GM13977 (cell line): ENCODE data around the gene NOXO1.

ENCODE experiments used
- DNase-seq: peaks from one replicate; pipeline ENCODE4 v3.0.0; 2012; ENCODE audit warnings: low spot score
- CTCF ChIP-seq: IDR thresholded peaks from 2 replicates; pipeline ENCODE4 v1.5.1; 2012; ENCODE audit warnings: mild to moderate bottlenecking, control low read depth; ENCODE audit not compliant: insufficient read depth; ENCODE audit errors: extremely low read depth, missing control alignments
- in situ Hi-C: fragments of 300-500 bp; cut with MboI; formaldehyde crosslinking; loops from one replicate; pipeline ENCODE4 v1.12.0; 2022; ENCODE audit warnings: low sequenced_read_pairs, low pct_unique_long_range_greater_than_20kb, mixed read lengths, inconsistent platforms; ENCODE audit not compliant: unreplicated experiment

The NOXO1 gene

GRCh38 chr16:1982991-1983543, 1.8 kb upstream of the NOXO1 start:
- in situ Hi-C loops = no loop called here
- no peak for DNase-seq
- no peak for TF ChIP-seq CTCF

GRCh38 chr16:1982013-1982433, 754 bp upstream of the NOXO1 start:
- in situ Hi-C loops = no loop called here
- DNase-seq = no peak
- no peak for TF ChIP-seq CTCF

- TF ChIP-seq CTCF = no peak
- in situ Hi-C loops = no loop called here
- no peak for DNase-seq
Observed at GRCh38 chr16:1980770-1981087, 540 bp downstream of the NOXO1 start.

GRCh38 chr16:1980030-1980769, 1.1 kb downstream of the NOXO1 start:
- TF ChIP-seq CTCF = no peak
- DNase-seq = no peak
- in situ Hi-C loops = no loop called here

GRCh38 chr16:1979271-1980029, 1.8 kb downstream of the NOXO1 start:
- TF ChIP-seq CTCF = no peak
- in situ Hi-C loops = no loop called here
- no peak for DNase-seq

- in situ Hi-C loops = no loop called here
- TF ChIP-seq CTCF = no peak
- DNase-seq = no peak
Observed at GRCh38 chr16:1978476-1979120, 2.7 kb downstream of the NOXO1 start.
